HEK293 (cell line): ENCODE data around the gene ADRA2B.

Source experiments
- CTCF ChIA-PET: fragments of 350-600 bp; formaldehyde crosslinking; extraction: SDS; loops from one replicate; lab custom pipeline; 2021; ENCODE audit warnings: antibody characterized with exemption; lab: Yijun Ruan, JAX
- POLR2A ChIA-PET: fragments of 300-600 bp; formaldehyde crosslinking; extraction: SDS; loops from one replicate; lab custom pipeline; 2020; ENCODE audit warnings: antibody characterized with exemption, inconsistent platforms; lab: Yijun Ruan, JAX
- H3K27ac ChIP-seq: fragments of 200-500 bp; sonication (Bioruptor generic); 2 replicates; pipeline ENCODE4 v1.5.1; 2014; ENCODE audit warnings: low read depth, low read length, control low read depth, inconsistent platforms; ENCODE audit errors: extremely low read depth
- H3K36me3 ChIP-seq, 2 experiments: fragments of 200-500 bp in 1 of 2; sonication (Bioruptor generic) in 1 of 2; 1 replicate in 1 of 2; 2 replicates in 1 of 2; pipeline ENCODE4 v1.5.1; 2014 to 2017; ENCODE audit warnings: inconsistent platforms in 2 of 2, low read length in 2 of 2; ENCODE audit not compliant: control insufficient read depth in 2 of 2, insufficient read depth in 1 of 2
- H3K4me1 ChIP-seq: fragments of 200-500 bp; sonication (Bioruptor generic); 2 replicates; pipeline ENCODE4 v1.5.1; 2014; ENCODE audit warnings: mild to moderate bottlenecking, low read length, inconsistent platforms; ENCODE audit not compliant: control insufficient read depth, insufficient read depth
- H3K4me3 ChIP-seq: 2 replicates; pipeline ENCODE4 v1.5.1; 2011; ENCODE audit warnings: low read depth, mild to moderate bottlenecking, control low read depth, low read length, moderate library complexity
- H3K9me3 ChIP-seq: fragments of 200-500 bp; sonication (Bioruptor generic); 2 replicates; pipeline ENCODE4 v1.5.1; 2014; ENCODE audit warnings: low read depth, low read length, inconsistent platforms; ENCODE audit not compliant: control insufficient read depth, insufficient read depth
- IKZF3 ChIP-seq: fragments of 450-650 bp; IDR thresholded peaks from 2 replicates; pipeline ENCODE4 v1.5.0; 2018; ENCODE audit warnings: missing biosample characterization, mild to moderate bottlenecking, missing genetic modification characterization, moderate library complexity
- KLF1 ChIP-seq: fragments of 450-650 bp; formaldehyde crosslinking; IDR thresholded peaks from 2 replicates; pipeline ENCODE4 v1.5.1; 2016; ENCODE audit warnings: missing biosample characterization, missing genetic modification characterization
- KLF8 ChIP-seq: fragments of 450-650 bp; formaldehyde crosslinking; IDR thresholded peaks from 2 replicates; pipeline ENCODE4 v1.5.1; 2016; ENCODE audit warnings: missing biosample characterization, missing genetic modification characterization
- YY1 ChIP-seq: fragments of 450-650 bp; formaldehyde crosslinking; IDR thresholded peaks from 2 replicates; pipeline ENCODE4 v1.5.1; 2018; ENCODE audit warnings: missing biosample characterization, missing genetic modification characterization
- ZNF274 ChIP-seq, 2 experiments: fragments of 200-500 bp in 1 of 2; fragments of 450-650 bp in 1 of 2; sonication (Bioruptor generic) in 1 of 2; formaldehyde crosslinking in 1 of 2; IDR thresholded peaks; 2 replicates each; pipeline versions ENCODE4 v1.5.1 to v1.6.1; 2014 to 2016; ENCODE audit warnings: borderline replicate concordance in 1 of 2, inconsistent platforms in 1 of 2, low read length in 1 of 2, missing biosample characterization in 1 of 2, missing genetic modification characterization in 1 of 2
- ZNF292 ChIP-seq: fragments of 450-650 bp; formaldehyde crosslinking; IDR thresholded peaks from 2 replicates; pipeline ENCODE4 v1.5.1; 2016; ENCODE audit warnings: low read depth, missing biosample characterization, missing genetic modification characterization, borderline replicate concordance
- ZNF302 ChIP-seq: fragments of 450-650 bp; formaldehyde crosslinking; IDR thresholded peaks from 2 replicates; pipeline ENCODE4 v1.5.1; 2016; ENCODE audit warnings: missing biosample characterization, missing genetic modification characterization, low read depth
- ZNF501 ChIP-seq: fragments of 450-650 bp; formaldehyde crosslinking; IDR thresholded peaks from 2 replicates; pipeline ENCODE4 v1.5.1; 2016; ENCODE audit warnings: missing biosample characterization, missing genetic modification characterization
- ZNF530 ChIP-seq: fragments of 450-650 bp; formaldehyde crosslinking; IDR thresholded peaks from 2 replicates; pipeline ENCODE4 v1.5.1; 2016; ENCODE audit warnings: low read depth, missing biosample characterization, missing genetic modification characterization
- ZNF837 ChIP-seq: fragments of 450-650 bp; formaldehyde crosslinking; IDR thresholded peaks from 2 replicates; pipeline ENCODE4 v1.5.1; 2016; ENCODE audit warnings: missing biosample characterization, missing genetic modification characterization
- ZSCAN16 ChIP-seq: fragments of 450-650 bp; formaldehyde crosslinking; IDR thresholded peaks from 2 replicates; pipeline ENCODE4 v1.5.1; 2016; ENCODE audit warnings: missing biosample characterization, missing genetic modification characterization
- TF ChIP-seq, protein P1 (sequence below): fragments of 450-650 bp; formaldehyde crosslinking; IDR thresholded peaks from 2 replicates; pipeline ENCODE4 v1.5.1; 2017; ENCODE audit warnings: missing biosample characterization, missing genetic modification characterization
- TF ChIP-seq, protein P2 (sequence below): fragments of 450-650 bp; formaldehyde crosslinking; IDR thresholded peaks from 2 replicates; pipeline ENCODE4 v1.5.1; 2016; ENCODE audit warnings: missing biosample characterization, missing genetic modification characterization
- TF ChIP-seq, protein P3 (sequence below): fragments of 450-650 bp; formaldehyde crosslinking; IDR thresholded peaks from 2 replicates; pipeline ENCODE4 v1.5.1; 2016; ENCODE audit warnings: missing biosample characterization, missing genetic modification characterization
- TF ChIP-seq, protein P4 (sequence below): fragments of 450-650 bp; formaldehyde crosslinking; IDR thresholded peaks from 2 replicates; pipeline ENCODE4 v1.5.1; 2016; ENCODE audit warnings: missing biosample characterization, missing genetic modification characterization

The ADRA2B gene

DNA sequence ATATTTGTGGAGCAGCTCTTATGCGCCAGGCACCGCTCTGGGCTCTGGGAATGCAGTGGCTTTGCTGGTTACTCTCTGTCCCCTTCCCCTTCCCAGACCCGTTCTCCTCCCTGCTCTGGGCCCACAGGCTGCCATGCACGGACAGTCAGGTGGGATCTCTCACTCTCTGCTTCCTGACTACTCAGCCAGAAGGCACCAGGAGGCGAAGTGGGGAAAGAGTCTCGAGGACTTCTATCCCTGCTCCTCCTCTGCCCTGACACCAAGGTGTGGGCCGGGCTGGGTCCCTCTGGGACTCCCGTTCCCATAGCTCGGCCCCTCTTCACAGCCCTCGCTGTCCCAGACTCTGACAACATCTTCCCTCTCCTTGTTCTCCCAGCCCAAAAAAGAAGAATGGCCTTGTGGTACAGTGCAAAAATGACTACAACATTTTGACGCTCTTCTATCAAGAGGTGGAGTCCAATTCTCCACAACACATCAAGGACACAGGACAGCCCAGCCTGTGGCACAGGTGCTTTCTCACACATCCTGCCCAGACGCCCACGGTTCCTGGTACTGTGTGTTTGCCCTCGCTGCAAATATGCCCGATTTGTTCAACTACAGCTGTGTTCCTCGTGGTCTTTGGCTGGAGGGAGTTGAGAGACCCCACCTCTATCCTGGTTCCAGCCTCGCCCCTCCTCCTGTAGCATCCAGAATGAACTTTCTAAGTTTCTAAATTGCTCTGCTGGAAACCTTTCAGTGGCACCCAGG lies 42.9 kb upstream of the ADRA2B start:
- POLR2A ChIA-PET, result no interaction called here
- H3K4me1 ChIP-seq, result no peaks in the 10 kb centered on the region
- no peaks in the 10 kb centered on the region for H3K36me3 ChIP-seq
- TF ChIP-seq, protein P1, sequence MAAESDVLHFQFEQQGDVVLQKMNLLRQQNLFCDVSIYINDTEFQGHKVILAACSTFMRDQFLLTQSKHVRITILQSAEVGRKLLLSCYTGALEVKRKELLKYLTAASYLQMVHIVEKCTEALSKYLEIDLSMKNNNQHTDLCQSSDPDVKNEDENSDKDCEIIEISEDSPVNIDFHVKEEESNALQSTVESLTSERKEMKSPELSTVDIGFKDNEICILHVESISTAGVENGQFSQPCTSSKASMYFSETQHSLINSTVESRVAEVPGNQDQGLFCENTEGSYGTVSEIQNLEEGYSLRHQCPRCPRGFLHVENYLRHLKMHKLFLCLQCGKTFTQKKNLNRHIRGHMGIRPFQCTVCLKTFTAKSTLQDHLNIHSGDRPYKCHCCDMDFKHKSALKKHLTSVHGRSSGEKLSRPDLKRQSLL (tag by site-specific recombination), result no peak
- TF ChIP-seq, protein P2, sequence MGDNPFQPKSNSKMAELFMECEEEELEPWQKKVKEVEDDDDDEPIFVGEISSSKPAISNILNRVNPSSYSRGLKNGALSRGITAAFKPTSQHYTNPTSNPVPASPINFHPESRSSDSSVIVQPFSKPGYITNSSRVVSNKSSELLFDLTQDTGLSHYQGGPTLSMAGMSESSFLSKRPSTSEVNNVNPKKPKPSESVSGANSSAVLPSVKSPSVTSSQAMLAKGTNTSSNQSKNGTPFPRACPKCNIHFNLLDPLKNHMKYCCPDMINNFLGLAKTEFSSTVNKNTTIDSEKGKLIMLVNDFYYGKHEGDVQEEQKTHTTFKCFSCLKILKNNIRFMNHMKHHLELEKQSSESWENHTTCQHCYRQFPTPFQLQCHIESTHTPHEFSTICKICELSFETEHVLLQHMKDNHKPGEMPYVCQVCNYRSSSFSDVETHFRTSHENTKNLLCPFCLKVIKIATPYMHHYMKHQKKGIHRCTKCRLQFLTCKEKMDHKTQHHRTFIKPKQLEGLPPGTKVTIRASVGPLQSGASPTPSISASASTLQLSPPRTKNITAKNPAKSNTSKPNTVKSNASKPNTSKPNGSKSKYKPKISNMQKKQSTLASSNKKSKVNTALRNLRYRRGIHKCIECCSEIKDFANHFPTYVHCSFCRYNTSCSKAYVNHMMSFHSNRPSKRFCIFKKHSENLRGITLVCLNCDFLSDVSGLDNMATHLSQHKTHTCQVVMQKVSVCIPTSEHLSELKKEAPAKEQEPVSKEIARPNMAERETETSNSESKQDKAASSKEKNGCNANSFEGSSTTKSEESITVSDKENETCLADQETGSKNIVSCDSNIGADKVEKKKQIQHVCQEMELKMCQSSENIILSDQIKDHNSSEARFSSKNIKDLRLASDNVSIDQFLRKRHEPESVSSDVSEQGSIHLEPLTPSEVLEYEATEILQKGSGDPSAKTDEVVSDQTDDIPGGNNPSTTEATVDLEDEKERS, result no peak
- TF ChIP-seq ZNF501 (tag by site-specific recombination) (no peak), ZNF837 (no peak), KLF8 (no peak), ZSCAN16 (tag by site-specific recombination) (no peak), ZNF530 (tag by site-specific recombination) (no peak), ZNF274 (IDR thresholded peaks at IDR 0.05; ENCODE audit: low read length) (no peak), ZNF274 (tag by site-specific recombination; IDR thresholded peaks at IDR 0.05; ENCODE audit: borderline replicate concordance) (no peak), IKZF3 (tag by site-specific recombination) (no peak), KLF1 (no peak), YY1 (tag by site-specific recombination) (no peak)
- TF ChIP-seq, protein P3, sequence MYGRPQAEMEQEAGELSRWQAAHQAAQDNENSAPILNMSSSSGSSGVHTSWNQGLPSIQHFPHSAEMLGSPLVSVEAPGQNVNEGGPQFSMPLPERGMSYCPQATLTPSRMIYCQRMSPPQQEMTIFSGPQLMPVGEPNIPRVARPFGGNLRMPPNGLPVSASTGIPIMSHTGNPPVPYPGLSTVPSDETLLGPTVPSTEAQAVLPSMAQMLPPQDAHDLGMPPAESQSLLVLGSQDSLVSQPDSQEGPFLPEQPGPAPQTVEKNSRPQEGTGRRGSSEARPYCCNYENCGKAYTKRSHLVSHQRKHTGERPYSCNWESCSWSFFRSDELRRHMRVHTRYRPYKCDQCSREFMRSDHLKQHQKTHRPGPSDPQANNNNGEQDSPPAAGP (tag by site-specific recombination), result no peak
- TF ChIP-seq, protein P4, sequence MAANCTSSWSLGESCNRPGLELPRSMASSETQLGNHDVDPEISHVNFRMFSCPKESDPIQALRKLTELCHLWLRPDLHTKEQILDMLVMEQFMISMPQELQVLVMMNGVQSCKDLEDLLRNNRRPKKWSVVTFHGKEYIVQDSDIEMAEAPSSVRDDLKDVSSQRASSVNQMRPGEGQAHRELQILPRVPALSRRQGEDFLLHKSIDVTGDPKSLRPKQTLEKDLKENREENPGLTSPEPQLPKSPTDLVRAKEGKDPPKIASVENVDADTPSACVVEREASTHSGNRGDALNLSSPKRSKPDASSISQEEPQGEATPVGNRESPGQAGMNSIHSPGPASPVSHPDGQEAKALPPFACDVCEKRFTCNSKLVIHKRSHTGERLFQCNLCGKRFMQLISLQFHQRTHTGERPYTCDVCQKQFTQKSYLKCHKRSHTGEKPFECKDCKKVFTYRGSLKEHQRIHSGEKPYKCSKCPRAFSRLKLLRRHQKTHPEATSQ (tag by site-specific recombination), result no peak
- CTCF ChIA-PET, result interaction anchor here (1.0 kb wide), 1 partner anchor 167 kb away, joined by 5 read pairs; no protein-coding TSS in a partner anchor
- H3K27ac ChIP-seq, result no peak overlapping the region
- H3K4me3 ChIP-seq, result no peak overlapping the region
- no peaks in the 10 kb centered on the region for H3K9me3 ChIP-seq

DNA sequence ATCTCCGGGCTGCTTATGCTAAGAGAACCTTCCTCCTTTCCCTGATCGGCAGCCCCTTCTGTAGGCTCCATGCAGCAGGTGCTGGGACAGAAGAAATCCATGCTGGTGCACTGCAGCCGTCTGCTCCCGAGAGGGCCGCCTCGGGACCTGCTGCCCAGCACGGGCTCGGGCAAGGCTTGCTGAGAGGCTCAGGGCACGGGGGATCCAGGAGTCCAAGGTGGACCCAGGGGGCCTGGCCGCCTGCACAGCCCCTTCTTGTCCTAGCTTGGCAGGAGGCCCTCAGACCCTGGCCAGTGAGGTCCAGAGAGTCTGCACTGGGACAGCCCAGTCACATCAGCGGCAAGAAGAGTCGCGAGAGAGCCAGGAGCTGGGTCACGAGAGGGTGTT lies 42.2 kb upstream of the ADRA2B start:
- no peak for TF ChIP-seq ZNF302 (tag by site-specific recombination)
- no peak for TF ChIP-seq ZNF292 (tag by site-specific recombination)
- ChIA-PET CTCF (interaction anchor here (1.0 to 1.1 kb wide), 2 partner anchors 16 to 166 kb away, joined by 4 to 5 read pairs; no protein-coding TSS in a partner anchor), POLR2A (no interaction called here)
- Histone ChIP-seq H3K9me3 (no peaks in the 10 kb centered on the region), H3K27ac (no peak overlapping the region), H3K4me1 (no peaks in the 10 kb centered on the region), H3K4me3 (no peak overlapping the region), H3K36me3 (no peaks in the 10 kb centered on the region)
